OCI-LY1 (cell line): ENCODE results near the gene THOC7.

Experiments
- CTCF ChIP-seq: fragments of 200-600 bp; sonication (generic), shearing (Covaris generic); IDR thresholded peaks from 2 replicates; pipeline ENCODE4 v1.5.1; 2017; ENCODE audit warnings: mild to moderate bottlenecking, antibody characterized with exemption, low read length, moderate library complexity, mixed read lengths
- EZH2 ChIP-seq: fragments of 200-600 bp; sonication (generic), shearing (Covaris generic); IDR thresholded peaks from 2 replicates; pipeline ENCODE4 v1.8.0; 2017; ENCODE audit warnings: borderline replicate concordance, mixed run types, mild to moderate bottlenecking, antibody characterized with exemption, low read length, moderate library complexity, mixed read lengths

- TF ChIP-seq EZH2 (no peak), CTCF (no peak)
Measured at GRCh38 chr3:63905731-63906620, 42.4 kb upstream of the THOC7 start.
